Dedifferentiated amniotic fluid mesenchymal stem cell (primary cell): Measurements from ENCODE around the gene CHD5.

Experiments used
- DNase-seq: peaks from one replicate; pipeline ENCODE4 v3.0.0-alpha.2; 2016; ENCODE audit errors: extremely low spot score

The CHD5 gene

DNA sequence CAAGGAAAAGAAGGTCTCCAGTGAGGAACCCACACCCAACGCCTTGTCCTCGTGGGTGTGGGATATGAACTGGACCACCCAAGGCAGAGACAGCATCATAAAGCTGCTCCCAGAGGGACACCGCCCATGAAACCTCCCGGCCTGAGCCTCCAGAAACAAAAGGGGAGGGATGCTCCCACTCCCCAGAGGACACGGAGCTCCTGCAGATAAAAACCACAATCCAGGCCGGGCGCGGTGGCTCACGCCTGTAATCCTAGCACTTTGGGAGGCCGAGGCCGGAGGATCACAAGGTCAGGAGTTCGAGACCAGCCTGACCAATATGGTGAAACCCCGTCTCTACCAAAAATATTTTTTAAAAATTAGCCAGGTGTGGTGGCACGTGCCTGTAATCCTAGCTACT lies 66.4 kb downstream of the CHD5 start:
- no peak for DNase-seq

DNA sequence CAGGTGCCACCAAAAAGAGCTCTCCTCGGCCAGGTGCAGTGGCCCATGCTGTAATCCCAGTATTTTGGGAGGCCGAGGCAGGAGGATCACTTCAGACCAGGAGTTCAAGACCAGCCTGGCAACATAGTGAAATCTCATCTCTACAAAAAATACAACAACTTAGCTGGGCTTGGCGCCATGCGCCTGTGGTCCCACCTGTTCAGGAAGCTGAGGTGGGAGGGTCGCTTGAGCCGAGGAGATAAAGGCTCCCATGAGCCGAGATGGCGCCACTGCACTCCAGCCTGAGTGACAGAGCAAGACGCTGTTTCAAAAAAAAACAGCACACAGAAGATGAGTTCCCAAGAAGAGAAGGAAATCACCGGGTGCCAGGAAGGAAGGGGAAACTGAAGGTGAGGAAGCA lies 67.0 kb downstream of the CHD5 start:
- no peak for DNase-seq

DNA sequence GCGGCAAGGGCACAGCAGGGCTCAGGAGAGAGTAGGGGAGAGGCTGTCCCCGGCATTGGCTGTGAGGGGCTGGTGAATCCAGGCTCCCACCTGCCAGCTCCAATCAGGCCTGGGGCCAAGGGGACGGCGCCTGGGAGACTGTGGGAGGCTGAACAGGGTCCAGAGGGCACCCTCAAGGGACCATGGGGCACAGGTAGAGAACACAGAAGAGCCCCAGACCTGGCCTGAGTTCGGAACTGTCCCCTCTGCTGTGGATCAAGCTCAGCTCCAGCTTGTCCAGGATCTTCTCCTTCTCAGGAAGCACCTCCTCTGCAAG lies 67.5 kb downstream of the CHD5 start:
- no peak for DNase-seq

DNA sequence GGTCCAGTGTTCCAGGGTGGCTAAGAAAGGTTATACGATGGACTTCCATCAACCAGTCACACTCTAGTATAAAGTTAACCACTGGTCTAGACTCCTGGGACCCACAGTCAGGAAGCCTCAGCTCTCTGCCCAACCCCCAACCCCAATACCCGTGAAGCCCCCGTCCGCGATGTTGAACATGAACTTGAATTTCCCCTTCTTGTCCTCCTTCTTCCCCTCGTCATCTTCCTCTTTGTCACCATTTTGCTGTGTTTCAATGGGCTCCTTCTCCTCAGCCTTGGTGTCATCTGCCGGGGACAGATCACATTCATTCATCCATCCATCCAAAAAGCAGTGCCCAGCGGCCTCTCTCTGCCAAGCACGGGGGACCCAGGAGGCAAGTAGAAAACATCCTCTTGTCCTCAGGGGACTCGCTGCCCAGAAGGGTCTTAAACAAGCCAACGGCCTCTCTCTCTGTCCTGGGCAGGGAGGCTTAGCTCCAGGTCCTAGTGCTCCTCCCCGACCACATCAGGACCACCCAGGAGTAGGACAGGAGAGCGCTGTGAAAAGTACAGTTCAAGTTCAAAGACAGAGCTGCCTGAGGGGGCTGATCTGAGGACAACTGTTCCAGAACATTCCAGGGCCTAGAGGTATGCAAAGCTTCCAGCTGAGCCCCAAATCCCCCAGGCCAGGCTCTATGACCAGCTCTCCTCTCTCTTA lies 68.0 kb downstream of the CHD5 start:
- DNase-seq: no peak

DNA sequence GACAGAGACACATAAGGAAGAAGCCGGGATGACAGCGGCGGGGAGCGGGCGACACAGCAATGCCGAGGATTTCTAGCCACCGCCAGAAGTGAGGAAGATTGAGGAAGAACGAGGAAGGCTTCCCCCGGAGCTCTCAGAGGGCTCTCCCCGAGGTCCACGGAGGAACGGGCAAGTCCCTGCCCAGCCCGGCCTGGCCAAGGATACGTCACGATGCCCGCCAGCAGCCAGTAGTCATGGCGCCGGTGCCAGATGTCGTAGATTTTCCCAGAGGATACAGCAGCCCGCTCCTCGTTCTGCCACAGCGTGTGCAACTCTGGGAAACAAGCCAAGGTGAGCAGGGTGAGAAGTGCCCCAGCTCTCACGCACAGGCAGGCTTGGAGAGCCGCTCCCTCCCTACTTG lies 68.5 kb downstream of the CHD5 start:
- DNase-seq: no peak

DNA sequence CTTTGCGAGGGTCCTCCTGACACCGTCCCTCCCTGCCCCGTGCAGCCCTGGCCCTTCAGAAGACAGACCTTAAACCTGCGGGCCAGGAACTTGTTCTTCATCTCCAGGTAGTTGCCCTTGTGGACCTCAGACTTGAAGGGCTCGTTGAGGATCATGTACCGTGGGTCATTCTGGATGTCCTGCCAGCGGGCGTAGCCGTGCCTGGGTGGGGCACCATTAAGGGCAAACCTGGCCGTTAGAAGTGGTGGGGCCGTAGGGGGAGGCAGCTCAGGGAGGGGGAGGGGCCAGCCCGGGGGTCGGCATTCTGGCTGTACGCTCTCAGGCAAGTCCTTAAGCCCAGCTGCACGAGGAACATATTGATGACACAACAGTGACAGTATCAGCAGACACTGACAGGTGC lies 69.8 kb downstream of the CHD5 start:
- DNase-seq: no peak

DNA sequence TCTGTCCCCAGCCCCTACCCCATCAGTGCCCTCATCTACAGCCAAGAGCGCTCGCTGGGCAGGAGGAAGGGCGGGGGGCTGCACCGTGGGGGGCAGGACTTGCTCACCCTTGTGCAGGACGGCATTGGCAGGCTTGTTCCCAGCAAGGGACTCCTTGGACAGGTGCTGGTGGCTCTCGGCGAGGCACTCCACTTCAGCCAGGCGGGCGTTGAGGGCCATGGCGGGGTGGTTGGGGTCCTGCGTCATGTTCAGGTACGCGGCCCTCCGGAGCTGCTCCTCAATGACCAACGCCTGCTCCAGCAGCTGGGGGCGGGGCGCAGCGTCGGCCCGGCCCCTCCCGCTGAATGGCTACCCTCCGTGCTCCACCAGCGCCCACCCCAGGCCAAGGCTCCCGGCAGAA lies 70.4 kb downstream of the CHD5 start:
- DNase-seq: no peak

DNA sequence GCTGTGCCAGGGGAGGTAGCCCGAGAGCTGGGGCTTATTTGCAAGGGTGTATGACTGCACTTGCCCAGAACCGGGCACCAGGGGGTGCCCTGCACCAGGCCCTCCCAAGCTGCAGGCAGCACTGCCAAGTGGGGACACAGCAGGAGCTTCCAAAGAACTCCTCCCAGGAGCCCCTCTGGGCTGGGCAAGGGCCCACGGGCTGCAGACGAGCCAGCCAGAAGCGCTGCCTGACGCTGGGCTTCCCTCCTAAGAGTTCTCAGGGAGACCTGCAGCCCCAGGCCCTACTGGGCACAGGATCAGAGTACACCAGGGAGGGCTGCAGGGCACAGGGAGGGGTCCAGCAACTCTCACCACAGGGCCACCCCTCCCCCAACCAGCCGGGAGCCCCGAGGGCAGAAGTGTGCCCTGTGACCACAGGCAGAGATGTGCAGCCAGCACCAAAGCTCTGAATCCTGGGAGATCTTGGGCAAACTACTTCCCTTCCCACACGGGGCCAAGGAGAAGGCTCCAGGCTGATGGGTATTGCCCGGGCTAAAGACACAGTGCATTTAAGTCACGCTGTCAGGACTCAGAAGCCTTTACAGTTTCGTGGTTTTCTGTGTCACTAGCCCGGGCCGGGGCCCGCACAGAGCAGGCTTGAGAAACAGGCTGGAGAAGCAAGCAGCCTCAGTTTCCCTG lies 71.0 kb downstream of the CHD5 start:
- no peak for DNase-seq

DNA sequence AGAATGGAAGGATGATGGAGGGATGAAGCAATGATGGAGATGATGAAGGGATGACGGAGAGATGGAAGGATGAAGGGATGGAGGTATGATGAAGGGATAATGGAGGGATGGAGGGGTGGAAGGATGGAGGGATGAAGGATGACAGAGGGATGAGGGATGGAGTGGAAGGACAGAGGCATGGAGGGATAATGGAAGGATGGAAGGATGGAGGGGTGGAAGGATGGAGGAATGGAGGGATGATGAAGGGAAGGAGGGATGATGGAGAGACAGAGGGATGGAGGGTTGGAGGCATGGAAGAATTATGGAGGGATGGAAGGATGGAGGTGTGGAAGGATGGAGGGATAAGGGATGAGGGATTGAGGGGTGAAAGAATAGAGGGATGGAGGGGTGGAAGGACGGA lies 71.6 kb downstream of the CHD5 start:
- DNase-seq: no peak

DNA sequence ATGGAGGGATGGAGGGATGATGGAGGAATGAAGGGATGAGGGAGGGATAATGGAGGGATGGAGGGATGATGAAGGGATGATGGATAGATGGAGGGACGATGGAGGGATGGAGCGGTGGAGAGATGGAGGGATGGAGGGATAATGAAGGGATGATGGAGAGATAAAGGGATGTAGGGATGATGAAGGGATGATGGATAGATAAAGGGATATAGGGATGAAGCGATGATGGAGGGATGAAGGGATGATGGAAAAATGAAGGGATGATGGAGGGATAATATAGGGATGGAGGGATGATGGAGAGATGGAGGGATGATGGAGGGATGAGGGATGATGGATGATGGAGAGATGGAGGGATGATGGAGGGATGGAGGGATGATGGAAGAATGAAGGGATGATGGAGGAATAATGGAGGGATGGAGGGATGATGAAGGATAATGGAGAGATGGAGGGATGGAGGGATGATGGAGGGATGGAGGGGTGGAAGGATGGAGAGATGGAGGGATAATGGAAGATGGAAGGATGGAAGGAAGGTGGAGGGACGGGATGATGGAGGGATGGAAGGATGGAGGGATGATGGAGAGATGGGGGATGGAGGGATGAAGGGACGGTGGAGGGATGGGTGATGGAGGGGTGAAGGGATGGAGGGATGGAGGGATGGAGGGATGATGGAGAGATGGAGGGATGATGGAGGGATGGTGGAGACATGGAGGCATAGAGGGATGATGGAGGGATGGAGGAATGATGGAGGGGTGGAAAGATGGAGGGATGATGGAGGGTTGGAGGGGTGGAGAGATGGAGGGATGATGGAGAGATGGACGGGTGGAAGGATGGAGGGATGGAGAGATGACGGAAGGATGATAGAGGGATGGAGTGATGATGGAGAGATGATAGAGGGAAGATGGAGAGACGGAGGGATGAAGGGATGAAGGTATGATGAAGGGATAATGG lies 72.4 kb downstream of the CHD5 start:
- DNase-seq: no peak

DNA sequence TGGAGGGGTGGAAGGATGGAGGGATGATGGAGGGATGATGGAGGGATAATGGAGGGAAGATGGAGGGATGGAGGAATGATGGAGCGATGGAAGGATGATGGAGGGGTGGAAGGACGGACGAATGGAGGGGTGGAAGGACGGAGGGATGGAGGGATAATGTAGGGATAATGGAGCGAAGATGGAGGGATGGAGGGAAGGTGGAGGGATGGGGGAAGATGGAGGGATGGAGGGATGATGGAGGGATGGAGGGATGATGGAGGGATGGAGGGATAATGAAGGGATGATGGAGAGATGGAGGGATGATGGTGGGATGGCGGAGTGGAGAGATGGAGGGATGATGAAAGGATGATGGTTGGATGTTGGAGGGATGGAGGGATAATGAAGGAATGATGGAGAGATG lies 73.1 kb downstream of the CHD5 start:
- no peak for DNase-seq

DNA sequence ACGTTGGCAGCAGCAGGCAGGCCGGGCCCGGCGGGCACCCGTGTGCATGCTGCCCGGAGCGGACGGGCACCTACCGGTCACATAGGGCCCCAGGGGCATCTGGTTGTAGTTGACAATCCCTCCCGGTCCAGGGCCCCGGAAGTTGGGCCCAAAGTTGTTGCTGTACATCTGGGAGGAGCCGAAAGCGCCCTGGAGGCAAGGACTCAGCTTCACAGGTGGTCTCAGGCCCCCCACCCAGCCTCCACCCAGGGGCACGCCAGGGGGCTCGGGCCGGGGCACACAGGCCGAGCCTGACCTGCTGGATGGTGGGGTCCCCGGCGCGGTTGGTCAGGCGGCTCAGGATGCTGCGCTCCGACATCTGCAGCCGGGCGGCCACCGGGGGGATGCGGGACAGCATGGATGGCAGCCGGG lies 73.8 kb downstream of the CHD5 start:
- no peak for DNase-seq

DNA sequence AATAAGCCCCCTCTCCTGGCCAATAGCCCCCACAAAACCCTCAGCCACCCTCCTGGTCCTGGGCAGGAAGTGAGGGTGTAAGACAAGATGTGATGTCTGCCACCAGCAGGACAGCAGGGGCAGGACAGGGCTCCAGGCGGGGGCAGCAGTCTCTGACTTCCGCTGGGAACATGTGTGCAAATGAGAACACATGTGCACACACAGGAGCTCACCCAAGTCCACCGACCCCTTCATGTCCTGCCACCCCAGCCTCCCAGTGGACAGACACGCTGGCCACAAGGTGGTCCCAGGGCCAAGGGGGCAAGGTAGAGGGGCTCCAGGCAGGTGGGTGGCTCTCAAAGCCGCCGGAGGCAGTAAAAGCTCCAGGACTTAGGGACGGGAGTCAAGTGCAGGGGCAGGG lies 74.4 kb downstream of the CHD5 start:
- DNase-seq: no peak

DNA sequence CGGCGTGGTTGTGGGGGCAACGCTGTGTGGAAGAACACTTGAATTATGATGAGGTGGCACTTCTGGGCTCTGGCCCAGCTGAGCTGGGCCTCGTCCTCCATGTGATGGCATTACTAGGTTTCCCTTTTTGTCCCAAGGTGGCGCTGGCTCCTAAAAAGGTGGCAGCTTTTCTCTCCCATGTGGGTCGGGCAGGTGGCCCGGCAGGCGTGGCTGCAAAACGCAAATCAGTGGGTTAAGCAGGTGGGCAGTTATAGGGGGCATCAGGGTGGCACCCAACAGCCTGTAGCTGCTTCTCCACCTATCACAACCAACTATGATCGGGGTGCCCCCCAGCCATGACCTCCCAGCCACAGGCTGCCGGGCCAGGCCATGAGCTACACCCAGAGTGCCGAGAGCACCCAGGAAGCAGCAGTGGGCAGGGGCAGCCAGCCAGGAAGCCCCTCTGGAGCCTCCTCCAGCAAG lies 74.9 kb downstream of the CHD5 start:
- DNase-seq: no peak

DNA sequence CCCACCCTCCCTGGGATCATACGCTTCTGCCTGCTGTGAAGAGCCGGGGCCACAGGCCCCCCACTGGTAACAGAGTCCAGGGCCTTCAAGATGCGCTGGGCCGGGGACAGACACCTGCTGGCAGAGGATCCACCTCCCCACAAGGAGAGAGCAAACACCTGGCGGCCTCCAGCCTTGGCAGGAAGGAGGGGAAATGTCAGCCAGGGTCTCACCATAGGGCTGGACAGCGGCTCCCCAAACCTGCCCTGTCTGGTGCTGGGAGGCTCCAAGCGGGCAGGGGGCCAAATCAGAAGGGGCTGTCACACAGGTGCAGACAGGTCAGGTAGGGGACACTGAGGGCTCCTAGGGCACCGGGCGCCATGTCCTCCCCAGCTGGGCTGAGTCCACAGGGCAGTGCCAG lies 75.5 kb downstream of the CHD5 start:
- no peak for DNase-seq

DNA sequence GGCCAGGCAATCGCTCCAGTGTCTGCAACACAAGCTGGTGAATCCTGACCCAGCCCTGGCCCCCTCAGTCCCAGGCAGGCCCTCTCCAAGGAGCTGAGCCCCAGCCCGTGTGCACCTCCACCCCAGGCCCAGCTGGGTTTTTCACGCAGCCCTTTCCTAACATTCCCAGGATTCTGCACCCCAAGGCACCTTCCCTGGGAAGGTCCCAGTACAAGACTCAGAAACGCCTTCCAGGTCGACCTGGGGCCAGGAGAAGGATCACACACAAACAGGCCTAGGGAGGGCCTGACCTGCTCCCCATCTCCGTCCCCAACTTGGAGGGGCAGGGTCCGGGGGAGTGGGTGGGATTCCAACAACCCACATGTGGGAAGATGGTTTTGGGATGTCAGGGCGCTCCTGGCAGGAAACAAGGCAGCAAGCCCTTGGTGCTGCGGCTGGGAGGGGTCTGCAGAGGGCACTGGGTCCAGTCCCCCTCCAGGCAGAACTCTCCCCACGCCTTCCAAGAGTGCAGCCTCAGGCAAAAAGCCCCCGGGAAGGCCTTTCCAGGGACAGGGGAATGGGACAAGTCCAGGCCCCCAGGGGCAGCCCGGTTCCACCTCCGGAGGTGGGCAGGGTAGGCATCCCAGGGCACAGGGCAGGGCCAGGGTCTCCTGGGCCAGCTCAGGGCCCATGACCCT lies 76.1 kb downstream of the CHD5 start:
- DNase-seq: no peak

DNA sequence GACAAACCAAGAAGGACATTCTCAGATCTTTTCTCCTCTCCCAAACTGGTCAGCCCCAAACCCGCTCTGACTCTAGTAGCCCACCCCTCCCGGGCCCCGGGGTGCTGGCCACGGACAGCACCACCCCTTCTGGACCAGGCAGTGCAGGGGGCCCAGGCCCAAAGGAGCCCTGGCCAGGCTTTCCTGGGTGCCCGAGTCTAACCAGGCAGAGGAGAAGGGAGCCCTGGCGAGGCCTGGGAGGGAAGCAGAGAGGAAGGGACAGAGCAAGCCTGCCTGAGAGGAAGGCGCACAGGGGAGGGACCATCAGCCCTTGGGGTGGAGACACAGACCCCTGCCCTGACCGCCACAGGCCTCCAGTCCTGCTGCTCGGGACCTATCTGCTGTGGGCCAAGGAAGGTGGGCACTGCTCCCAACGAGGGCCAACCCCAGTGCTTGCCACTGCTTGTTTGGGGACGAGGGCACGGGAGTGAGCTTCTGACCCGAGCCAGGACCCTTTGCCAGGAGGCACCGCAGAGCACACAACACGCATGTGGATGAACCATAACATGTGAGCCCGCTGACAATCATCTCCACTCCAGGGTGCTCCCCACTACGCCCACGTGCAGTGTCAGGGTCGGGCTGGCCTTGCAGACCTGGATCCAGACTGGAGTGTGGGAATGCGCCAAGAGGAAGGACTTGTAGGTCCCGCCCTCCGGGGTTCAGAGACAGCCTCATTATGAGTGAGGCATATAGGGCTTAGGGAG lies 76.8 kb downstream of the CHD5 start:
- no peak for DNase-seq

DNA sequence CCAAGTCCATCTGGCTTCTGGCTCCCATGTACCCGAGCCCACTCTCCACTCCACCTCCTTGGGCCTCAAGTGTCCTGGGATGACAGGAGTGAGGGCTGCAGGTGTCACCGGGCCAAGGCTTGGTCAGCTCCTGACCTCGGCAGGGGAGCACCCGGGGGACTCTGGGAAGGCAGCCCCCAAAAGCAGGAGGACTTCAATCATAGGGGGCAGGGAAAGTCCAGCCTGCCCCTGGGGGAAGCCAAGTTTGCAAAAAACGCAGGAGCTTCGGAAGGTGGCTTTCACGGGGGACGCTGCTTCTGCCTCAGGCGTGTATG lies 77.6 kb downstream of the CHD5 start:
- DNase-seq: no peak

DNA sequence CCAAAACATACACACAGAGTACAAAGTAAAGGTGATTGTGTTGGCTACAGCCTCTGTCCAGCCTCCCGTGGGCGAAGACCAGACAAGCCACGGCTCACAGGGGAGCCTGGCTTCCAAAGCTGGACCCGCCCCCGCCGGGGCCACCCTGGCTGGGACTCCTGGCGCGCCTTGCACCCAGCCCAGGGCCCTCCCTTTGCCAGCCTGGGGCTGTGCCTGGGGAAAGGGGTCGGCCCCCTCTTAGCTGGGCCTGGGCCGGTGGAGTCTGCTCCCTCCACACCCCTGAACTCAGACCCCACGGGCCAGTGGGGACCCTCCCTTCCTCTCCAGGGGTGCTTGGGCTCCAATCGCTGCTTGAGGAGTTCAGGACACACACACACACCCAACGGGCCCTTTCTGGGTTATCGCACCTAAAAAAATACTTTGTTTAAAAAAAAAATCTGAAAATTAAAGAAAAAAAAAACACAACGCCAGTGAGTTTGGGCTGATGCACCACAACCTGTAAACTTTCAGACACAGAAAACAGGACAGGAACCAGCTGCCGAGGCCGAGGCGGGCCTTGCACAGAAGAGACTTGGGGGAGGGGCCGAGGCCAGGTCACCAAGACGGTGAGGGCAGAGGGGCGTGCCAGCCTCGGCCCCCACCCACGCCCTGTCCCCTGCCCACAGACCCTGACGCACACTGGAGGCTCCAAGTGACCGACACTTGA lies 78.1 kb downstream of the CHD5 start:
- no peak for DNase-seq

DNA sequence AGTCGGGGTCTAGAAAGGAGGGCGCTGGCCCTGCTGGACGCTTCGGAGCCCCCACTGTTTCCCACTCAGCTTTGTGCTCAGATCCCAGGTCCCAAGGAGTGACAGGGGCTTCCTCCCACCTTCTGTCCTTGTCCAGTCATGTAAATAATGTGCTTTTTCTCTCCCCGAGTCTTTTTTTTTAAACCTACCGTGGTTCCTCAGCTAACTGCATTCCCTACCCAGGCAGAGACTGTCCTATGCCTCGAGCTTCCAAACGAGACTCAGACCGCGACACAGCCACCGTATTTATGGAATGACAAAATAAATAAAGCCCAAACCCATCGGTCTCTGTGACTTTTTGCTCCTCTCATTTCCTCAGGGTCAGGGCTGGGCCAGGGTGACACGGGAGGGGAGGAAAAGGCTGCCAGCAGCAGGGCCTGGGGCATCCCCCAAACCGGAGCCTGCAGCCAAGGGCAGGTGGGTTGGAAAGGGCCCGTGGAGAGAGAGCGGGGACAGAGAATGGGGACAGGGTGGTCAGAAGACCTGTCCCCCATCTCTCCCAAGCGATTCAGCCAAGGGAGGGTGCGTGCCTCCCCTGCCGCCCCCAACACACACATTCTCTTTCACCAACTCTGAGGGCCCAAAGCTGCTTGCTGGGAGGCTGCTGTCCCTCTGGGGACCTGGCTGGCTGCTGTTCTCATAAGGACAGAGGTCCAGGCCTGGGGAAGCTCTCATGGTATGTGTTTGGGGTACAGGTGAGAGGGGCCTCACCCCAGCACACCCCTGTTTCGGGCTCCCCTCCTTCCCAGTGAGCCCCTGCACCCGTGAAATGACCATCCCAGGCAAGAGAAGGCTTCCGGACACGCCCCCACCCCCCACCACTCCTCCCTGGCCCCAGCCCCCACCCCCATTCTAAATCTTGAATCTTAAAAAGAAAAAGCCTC lies 79.0 kb downstream of the CHD5 start:
- DNase-seq: no peak
